ENCODE data around the gene COMMD1.

GRCh38 chr2:61994531-61994930 lies 89.1 kb downstream of the COMMD1 start:
- TF ChIP-seq CTCF (IDR thresholded peaks at IDR 0.05; ENCODE audit: poor library complexity): no peak
- TF ChIP-seq EZH2 (IDR thresholded peaks at IDR 0.05; ENCODE audit: borderline replicate concordance): no peak

Measured in hepatocyte (in vitro differentiated cells).